H9 (cell line): ENCODE results near the gene RNU4-1. TPM values are rescaled to one million over a fixed set of nuclear protein-coding genes. Genes with fewer than 3 reads are reported as not detected.
A peak's percentile ranks its signal among the peaks of the same experiment; 100 is the strongest.

Source experiments
- DNase-seq: peaks from one replicate; pipeline ENCODE4 v3.0.0-alpha.2; 2017
- H2AFZ ChIP-seq: one replicate; pipeline ENCODE4 v1.6.1; 2013; ENCODE audit warnings: mild to moderate bottlenecking, low read length, control low read depth, moderate library complexity
- H2AK5ac ChIP-seq: 2 replicates; pipeline ENCODE4 v1.6.1; 2013; ENCODE audit warnings: low read length, control low read depth, mixed read lengths; ENCODE audit not compliant: insufficient read length
- H2BK120ac ChIP-seq: one replicate; pipeline ENCODE4 v1.6.1; 2013; ENCODE audit warnings: low read depth, mild to moderate bottlenecking, low read length, control low read depth, inconsistent platforms; ENCODE audit not compliant: poor library complexity, severe bottlenecking
- H2BK12ac ChIP-seq: 2 replicates; pipeline ENCODE4 v1.6.1; 2013; ENCODE audit warnings: low read length, control low read depth, mixed read lengths, low read depth; ENCODE audit not compliant: insufficient read length
- H2BK15ac ChIP-seq: 2 replicates; pipeline ENCODE4 v1.6.1; 2013; ENCODE audit warnings: low read depth, low read length, control low read depth
- H2BK20ac ChIP-seq: one replicate; pipeline ENCODE4 v1.6.1; 2013; ENCODE audit warnings: low read depth, mild to moderate bottlenecking, low read length, control low read depth, inconsistent platforms; ENCODE audit not compliant: poor library complexity, severe bottlenecking
- H2BK5ac ChIP-seq: 2 replicates; pipeline ENCODE4 v1.6.1; 2013; ENCODE audit warnings: low read length, control low read depth, mixed read lengths; ENCODE audit not compliant: insufficient read length
- H3K14ac ChIP-seq: 2 replicates; pipeline ENCODE4 v1.6.1; 2013; ENCODE audit warnings: low read length, control low read depth; ENCODE audit not compliant: insufficient read depth
- H3K18ac ChIP-seq: 2 replicates; pipeline ENCODE4 v1.6.1; 2013; ENCODE audit warnings: low read depth, mild to moderate bottlenecking, mixed read lengths, low read length, control low read depth; ENCODE audit not compliant: insufficient read length
- H3K23ac ChIP-seq: 2 replicates; pipeline ENCODE4 v1.6.1; 2013; ENCODE audit warnings: low read length, control low read depth, mixed read lengths, low read depth; ENCODE audit not compliant: insufficient read length
- H3K23me2 ChIP-seq: 2 replicates; pipeline ENCODE4 v1.6.1; 2013; ENCODE audit warnings: low read depth, mild to moderate bottlenecking, mixed read lengths, low read length, control low read depth; ENCODE audit not compliant: insufficient read length, poor library complexity, severe bottlenecking
- H3K27ac ChIP-seq: 2 replicates; pipeline ENCODE4 v1.5.1; 2013; ENCODE audit warnings: low read length, control low read depth, mixed read lengths, low read depth; ENCODE audit not compliant: insufficient read length
- H3K27me3 ChIP-seq: 2 replicates; pipeline ENCODE4 v1.6.1; 2013; ENCODE audit warnings: low read length, control low read depth, inconsistent platforms; ENCODE audit not compliant: insufficient read depth
- H3K4ac ChIP-seq: 2 replicates; pipeline ENCODE4 v1.6.1; 2013; ENCODE audit warnings: low read depth, mild to moderate bottlenecking, control low read depth, inconsistent platforms, low read length, moderate library complexity
- H3K4me1 ChIP-seq: 2 replicates; pipeline ENCODE4 v1.6.1; 2013; ENCODE audit warnings: low read length, control low read depth, inconsistent platforms; ENCODE audit not compliant: insufficient read depth
- H3K4me2 ChIP-seq: 2 replicates; pipeline ENCODE4 v1.6.1; 2013; ENCODE audit warnings: low read length, control low read depth, mixed read lengths; ENCODE audit not compliant: insufficient read length, insufficient read depth
- H3K56ac ChIP-seq: 2 replicates; pipeline ENCODE4 v1.6.1; 2013; ENCODE audit warnings: low read depth, mild to moderate bottlenecking, mixed read lengths, low read length, control low read depth; ENCODE audit not compliant: insufficient read length
- H3K79me1 ChIP-seq: 2 replicates; pipeline ENCODE4 v1.6.1; 2013; ENCODE audit warnings: low read depth, mild to moderate bottlenecking, moderate library complexity, low read length, control low read depth, inconsistent platforms; ENCODE audit not compliant: insufficient read depth, poor library complexity, severe bottlenecking
- H3K79me2 ChIP-seq: 2 replicates; pipeline ENCODE4 v1.6.1; 2013; ENCODE audit warnings: low read length, control low read depth, inconsistent platforms; ENCODE audit not compliant: insufficient read depth
- H3K9ac ChIP-seq: 2 replicates; pipeline ENCODE4 v1.6.1; 2013; ENCODE audit warnings: low read length, control low read depth, mixed read lengths; ENCODE audit not compliant: insufficient read length; ENCODE audit errors: extremely low read depth
- H3K9me3 ChIP-seq: one replicate; pipeline ENCODE4 v1.6.1; 2013; ENCODE audit warnings: low read depth, low read length, inconsistent platforms; ENCODE audit not compliant: control insufficient read depth
- H3T11ph ChIP-seq: one replicate; pipeline ENCODE4 v1.6.1; 2013; ENCODE audit warnings: mild to moderate bottlenecking, low read length, control low read depth, inconsistent platforms
- H4K20me1 ChIP-seq: one replicate; pipeline ENCODE4 v1.6.1; 2013; ENCODE audit not compliant: control insufficient read depth, insufficient read length, insufficient read depth
- H4K5ac ChIP-seq: 2 replicates; pipeline ENCODE4 v1.6.1; 2013; ENCODE audit warnings: low read depth, mild to moderate bottlenecking, mixed read lengths, low read length, control low read depth; ENCODE audit not compliant: insufficient read length
- H4K8ac ChIP-seq: replicated peaks from 2 replicates; pipeline ENCODE4 v1.6.1; 2013; ENCODE audit warnings: low read length, control low read depth, mixed read lengths, low read depth; ENCODE audit not compliant: insufficient read length
- H4K91ac ChIP-seq: 2 replicates; pipeline ENCODE4 v1.6.1; 2013; ENCODE audit warnings: low read depth, mild to moderate bottlenecking, moderate library complexity, mixed read lengths, low read length, control low read depth; ENCODE audit not compliant: insufficient read length
- H3K27ac Mint-ChIP-seq, 3 experiments: 2 replicates in 2 of 3; 3 replicates in 1 of 3; pipeline ENCODE4 v1.8.0; 2020 to 2021; ENCODE audit warnings: mixed read lengths in 3 of 3, mild to moderate bottlenecking in 1 of 3, moderate library complexity in 1 of 3
- H3K27me3 Mint-ChIP-seq: 2 replicates; pipeline ENCODE4 v1.8.0; 2021; ENCODE audit warnings: low read depth, mild to moderate bottlenecking, moderate library complexity, mixed read lengths
- H3K36me3 Mint-ChIP-seq, 3 experiments: 2 replicates in 2 of 3; 3 replicates in 1 of 3; pipeline ENCODE4 v1.8.0; 2020 to 2021; ENCODE audit warnings: low read depth in 3 of 3, mixed read lengths in 3 of 3; ENCODE audit not compliant: insufficient read depth in 1 of 3
- H3K4me1 Mint-ChIP-seq, 2 experiments: 2 replicates each; pipeline ENCODE4 v1.8.0; 2020; ENCODE audit warnings: mixed read lengths in 2 of 2
- H3K4me3 Mint-ChIP-seq, 2 experiments: 2 replicates in 1 of 2; 3 replicates in 1 of 2; pipeline ENCODE4 v1.8.0; 2020 to 2021; ENCODE audit warnings: mild to moderate bottlenecking in 2 of 2, mixed read lengths in 2 of 2, moderate library complexity in 1 of 2
- H3K9me3 Mint-ChIP-seq, 2 experiments: 2 replicates in 1 of 2; 3 replicates in 1 of 2; pipeline ENCODE4 v1.8.0; 2020; ENCODE audit warnings: mild to moderate bottlenecking in 2 of 2, mixed read lengths in 2 of 2, moderate library complexity in 1 of 2
- CTCF ChIP-seq: fragments of 200-600 bp; sonication (generic); conservative IDR thresholded peaks from 3 replicates; pipeline ENCODE4 v1.8.0; 2021; ENCODE audit warnings: antibody characterized with exemption, mild to moderate bottlenecking
- WGBS: extraction: QIAGEN DNeasy Blood & Tissue Kit; methylation state at CpG from one replicate; pipeline ENCODE4 v1.1.7; 2013; ENCODE audit warnings: missing lambda C conversion rate, low lambda C conversion rate, mixed read lengths; ENCODE audit not compliant: insufficient read length; ENCODE audit errors: extremely low coverage; 5-methylcytosine and 5-hydroxymethylcytosine counted together
- total RNA-seq: library from RNA; stranded (reverse); gene quantifications from 2 replicates; pipeline ENCODE4 v1.2.1, GENCODE V29; 2021

RNU4-1 gene
- total RNA-seq, 1 experiment from 2014 or later = 3,262 TPM

- H2BK15ac ChIP-seq = no peak overlapping the region
- no peak overlapping the region for H4K8ac ChIP-seq
- Mint-ChIP-seq H3K4me1 (peaks cover 26 to 37% of the 10 kb centered on the region in 2 experiments), H3K4me3 (no peak overlapping the region), H3K9me3 (no peaks in the 10 kb centered on the region; a peak in 1 of 5 replicates), H3K27me3 (no peaks in the 10 kb centered on the region), H3K36me3 (peaks cover 0 to 2% (median under 1%) of the 10 kb centered on the region in 3 experiments; a peak in 3 of 7 replicates), H3K27ac (peak overlapping the region in 1 of 3 experiments; percentile 10; a peak in 1 of 7 replicates)
- no peak overlapping the region for H4K91ac ChIP-seq
- no peak overlapping the region for H4K5ac ChIP-seq
- no peaks in the 10 kb centered on the region for H3K27me3 ChIP-seq
- H3K79me1 ChIP-seq = peaks cover 3% of the 10 kb centered on the region
- H3T11ph ChIP-seq = no peak overlapping the region
- H3K14ac ChIP-seq = no peak overlapping the region
- H2BK20ac ChIP-seq = no peak overlapping the region
- H2AK5ac ChIP-seq = no peak overlapping the region
- H3K18ac ChIP-seq = no peak overlapping the region
- no peak overlapping the region for H2BK5ac ChIP-seq
- no peak overlapping the region for H3K27ac ChIP-seq
- H3K9ac ChIP-seq = no peak overlapping the region
- H3K9me3 ChIP-seq = no peaks in the 10 kb centered on the region
- H3K23ac ChIP-seq = no peak overlapping the region
- H4K20me1 ChIP-seq = no peaks in the 10 kb centered on the region
- H2BK120ac ChIP-seq = no peak overlapping the region
- peaks cover 8% of the 10 kb centered on the region for H3K23me2 ChIP-seq
- H3K56ac ChIP-seq = no peak overlapping the region
- TF ChIP-seq CTCF = no peak
- H2BK12ac ChIP-seq = no peak overlapping the region
- DNase-seq = no peak
- no peak overlapping the region for H3K4me2 ChIP-seq
- no peak overlapping the region for H3K4ac ChIP-seq
- WGBS = no CpG with 5 or more reads among the region's 4 CpGs
- H2AFZ ChIP-seq = no peak overlapping the region
- H3K79me2 ChIP-seq = peaks cover 22% of the 10 kb centered on the region; the same call in 1 of the 2 replicates
- H3K4me1 ChIP-seq = peaks cover 12% of the 10 kb centered on the region
Observed at GRCh38 chr12:120267736-120268135, 25.3 kb downstream of the RNU4-1 start.
